OCI-LY3 (cell line): ENCODE results near the gene DPM1.

Experiments used
- CTCF ChIP-seq: fragments of 200-600, 300-600 bp; sonication (generic); IDR thresholded peaks from 2 replicates; pipeline ENCODE4 v1.5.1; 2014; ENCODE audit warnings: antibody characterized with exemption, low read length, low read depth
- EZH2phosphoT487 ChIP-seq: fragments of 200-600 bp; shearing (Covaris generic); IDR thresholded peaks from 2 replicates; pipeline ENCODE4 v1.6.1; 2018; ENCODE audit warnings: antibody characterized with exemption, mixed run types, low read depth

GRCh38 chr20:51003753-51004152 is 45.4 kb upstream of the DPM1 start:
- TF ChIP-seq CTCF (no peak), EZH2phosphoT487 (no peak)
